ENCODE results near the gene FRAT1.
A peak's percentile ranks its signal among the peaks of the same experiment; 100 is the strongest.
"Not testable (repeated sequence)": the region's sequence is repeated elsewhere in the genome, so short reads cannot be mapped to it uniquely, and the experiment has no call there.

Gene FRAT1

DNA sequence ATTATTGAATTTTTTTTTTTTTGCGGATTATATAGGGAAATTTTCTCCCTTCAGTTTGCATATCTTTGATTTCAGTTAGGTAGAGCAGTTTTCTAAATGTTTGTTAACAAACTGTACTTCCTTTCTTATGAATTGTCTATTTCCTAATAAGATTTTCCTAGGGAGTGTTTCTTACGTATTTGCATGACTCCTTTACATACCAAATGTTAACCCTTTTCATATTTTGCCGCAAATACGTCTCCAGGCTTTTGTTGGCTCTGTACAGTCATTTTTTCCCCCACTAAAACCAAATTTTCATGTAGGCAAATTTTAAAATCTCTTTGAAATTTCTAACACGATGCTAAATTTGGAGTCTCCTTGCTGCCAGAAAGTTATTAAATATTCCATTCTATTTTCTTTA is 17.4 kb downstream of the FRAT1 start:
- peak; percentile 65 for DNase-seq

DNA sequence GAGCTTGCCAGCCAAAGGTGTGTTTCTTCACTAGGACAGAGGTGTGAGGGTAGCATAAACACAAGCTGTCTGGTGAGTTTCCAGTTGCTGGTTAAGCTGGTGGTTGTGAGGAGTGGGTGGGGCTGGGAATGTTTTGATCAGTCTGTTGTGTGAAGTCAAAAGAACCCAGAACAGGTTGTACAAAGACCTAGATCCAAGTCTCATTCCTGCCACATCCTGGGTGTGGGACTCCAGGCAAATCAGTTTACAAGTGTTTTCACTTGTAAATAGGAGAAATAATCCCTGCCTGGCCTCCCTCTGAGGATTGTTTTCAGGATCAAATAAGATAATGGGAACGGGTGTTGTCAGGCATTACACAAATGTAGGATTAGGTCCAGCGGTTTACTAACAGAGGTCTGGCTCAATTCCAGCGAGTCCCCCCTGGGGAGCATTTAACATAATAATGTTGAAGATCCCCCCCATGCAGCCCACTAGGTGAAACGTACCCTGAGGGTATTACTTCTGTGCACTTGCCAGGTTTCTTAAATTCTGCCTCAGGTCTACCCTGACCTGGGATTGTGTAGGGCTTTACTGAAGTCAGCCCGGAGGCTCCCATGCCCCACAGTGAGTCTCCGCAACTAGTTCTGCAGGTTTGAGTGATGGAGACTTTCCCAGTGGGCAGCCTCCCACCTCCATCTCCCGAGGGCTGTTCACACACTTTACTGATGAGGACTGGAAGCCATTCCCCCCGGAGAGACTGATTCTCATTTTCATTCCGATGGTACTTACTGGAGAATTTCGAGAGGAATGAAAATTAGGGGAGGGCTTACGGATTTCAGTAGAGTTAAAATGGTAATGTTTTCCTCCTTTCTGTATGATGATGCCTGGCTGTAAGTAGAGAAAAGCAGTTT is 18.1 kb downstream of the FRAT1 start:
- DNase-seq = peak; percentile 64

DNA sequence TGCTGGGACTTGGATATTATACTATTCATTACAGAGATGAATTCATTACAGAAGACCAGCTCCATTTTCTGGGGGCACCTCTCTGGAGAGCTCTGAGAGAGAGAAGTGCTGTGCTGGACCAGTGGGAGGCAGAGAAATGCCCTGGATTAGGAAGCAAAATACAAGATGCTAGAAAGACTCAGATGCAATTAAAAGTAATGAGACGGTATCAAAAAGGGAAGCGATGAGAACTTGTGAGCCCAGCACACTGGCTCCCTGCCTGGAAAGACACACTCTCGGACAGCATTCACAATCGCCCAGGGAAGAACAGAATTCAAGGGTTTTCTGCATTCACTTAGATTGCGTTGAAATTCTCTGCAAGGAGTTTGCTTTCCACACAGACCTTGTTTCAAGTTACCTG is 19.0 kb downstream of the FRAT1 start:
- no peak for DNase-seq

DNA sequence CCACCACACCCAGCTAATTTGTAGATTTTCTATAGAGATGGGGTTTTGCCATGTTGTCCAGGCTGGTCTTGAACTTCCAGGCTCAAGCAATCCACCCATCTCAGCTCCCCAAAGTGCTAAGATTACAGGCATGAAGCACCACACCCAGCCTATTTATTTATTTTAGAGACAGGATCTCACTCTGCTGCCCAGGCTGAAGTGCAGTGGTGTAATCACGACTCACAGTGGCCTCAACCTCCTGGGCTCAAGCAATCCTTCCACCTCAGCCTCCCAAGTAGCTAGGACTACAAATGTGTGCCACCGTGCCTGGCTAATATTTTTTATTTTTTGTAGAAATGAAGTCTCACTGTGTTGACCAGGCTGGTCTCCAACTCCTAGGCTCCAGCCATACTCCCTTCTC is 22.3 kb downstream of the FRAT1 start:
- DNase-seq = no peak

DNA sequence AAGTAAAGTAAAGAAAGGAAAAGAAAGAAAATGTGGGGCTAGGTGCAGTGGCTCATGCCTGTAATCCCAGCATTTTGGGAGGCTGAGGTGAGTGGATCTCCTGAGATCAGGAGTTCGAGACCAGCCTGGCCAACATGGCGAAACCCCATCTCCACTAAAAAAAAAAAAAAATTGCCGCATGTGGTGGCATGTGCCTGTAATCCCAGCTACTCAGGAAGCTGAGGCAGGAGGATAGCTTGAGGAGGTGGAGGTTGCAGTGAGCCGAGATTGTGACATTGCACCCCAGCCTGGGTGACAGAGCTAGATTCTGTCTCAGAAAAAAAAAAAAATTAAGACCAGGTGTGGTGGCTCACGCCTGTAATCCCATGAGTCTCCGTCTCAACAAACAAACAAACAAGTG is 24.6 kb downstream of the FRAT1 start:
- not testable (repeated sequence) for DNase-seq

DNA sequence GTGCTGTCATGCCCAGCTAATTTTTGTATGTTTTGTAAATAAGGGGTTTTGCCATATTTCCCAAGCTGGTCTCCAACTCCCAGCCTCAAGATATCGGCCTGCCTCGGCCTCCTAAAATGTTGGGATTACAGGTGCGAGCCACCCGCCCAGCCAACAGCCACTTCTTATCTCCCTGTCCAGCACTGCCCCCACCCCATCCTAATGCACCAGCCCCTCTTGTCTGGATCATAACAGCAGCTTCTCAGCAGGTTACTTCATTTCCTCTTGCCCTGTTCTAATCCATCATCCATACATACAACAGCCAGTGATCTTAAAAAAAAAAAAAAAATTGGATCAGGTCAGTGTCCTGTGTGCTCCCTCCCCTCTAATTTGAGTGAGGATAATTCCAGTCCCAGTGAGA is 28.2 kb downstream of the FRAT1 start:
- DNase-seq = no peak

DNA sequence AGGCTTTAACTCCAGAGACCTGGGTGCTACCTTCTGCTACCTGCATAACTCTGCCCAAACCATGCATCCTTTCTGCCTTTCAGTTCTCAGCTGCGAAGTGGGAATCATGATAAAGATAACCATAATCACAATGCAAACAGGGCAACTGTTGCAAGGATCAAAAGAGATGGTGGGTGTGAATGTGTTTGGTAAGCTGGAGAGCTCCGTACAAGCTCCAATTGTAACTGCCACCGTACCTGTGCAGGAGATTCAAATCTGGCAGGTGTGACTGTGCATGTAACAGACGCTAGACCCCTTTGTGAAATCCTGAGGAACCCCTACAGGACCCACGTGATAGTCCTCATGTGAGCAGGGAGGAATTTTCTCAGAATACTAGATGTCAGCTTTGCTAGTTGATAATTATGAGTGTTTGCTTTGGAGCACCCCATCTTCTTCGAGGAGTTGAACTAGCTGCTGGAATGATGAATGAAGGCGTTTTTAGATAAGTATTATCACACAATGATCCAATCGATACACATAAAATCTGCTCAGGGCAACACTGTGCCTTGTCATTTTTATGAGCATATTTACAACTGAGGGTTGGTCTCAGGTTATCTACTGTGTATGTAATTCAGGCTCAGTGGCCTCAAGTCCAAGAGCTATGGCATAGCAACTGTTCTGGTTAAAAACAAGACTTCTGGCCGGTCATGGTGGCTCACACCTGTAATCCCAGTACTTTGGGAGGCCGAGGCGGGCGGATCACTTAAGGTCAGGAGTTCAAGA is 30.9 kb downstream of the FRAT1 start:
- DNase-seq = no peak

DNA sequence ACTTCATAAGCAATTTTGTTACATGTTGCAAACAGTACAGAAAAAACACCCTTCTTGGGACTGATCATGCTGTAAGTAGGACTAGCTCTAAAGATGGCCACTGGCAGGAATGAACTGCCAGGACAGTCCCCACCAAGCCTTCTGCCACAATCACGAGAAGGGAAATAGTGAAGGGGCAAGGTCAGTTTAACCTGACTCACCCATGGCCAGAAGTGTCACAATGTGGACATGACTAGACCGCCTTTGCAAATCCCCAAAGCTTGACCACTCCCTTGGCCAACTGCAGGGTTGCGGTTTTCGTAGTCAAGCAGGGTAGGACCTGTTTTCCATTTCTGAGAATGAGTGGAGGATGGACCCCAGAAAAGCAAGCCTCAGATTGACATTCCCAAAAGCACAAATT is 34.9 kb downstream of the FRAT1 start:
- no peak for DNase-seq

DNA sequence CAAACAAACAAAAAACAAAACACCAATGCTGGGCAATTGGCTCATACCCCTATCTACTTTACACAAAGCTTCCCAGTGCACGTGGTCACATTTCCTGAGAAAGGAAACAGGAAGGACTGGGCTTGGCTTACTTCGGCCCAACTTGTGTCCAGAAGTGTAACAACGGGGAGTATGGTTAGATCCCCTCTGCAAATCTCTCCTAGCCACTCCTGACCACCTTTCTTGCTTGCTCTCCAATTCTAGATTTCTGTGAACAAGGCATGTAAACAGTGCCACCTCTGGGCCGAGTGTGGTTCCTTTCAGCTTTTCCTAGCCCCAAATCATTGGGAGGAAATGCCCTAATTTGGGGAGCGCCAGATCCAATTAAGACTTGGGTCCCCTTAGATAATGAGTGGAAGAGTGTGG is 36.5 kb downstream of the FRAT1 start:
- no peak for DNase-seq

DNA sequence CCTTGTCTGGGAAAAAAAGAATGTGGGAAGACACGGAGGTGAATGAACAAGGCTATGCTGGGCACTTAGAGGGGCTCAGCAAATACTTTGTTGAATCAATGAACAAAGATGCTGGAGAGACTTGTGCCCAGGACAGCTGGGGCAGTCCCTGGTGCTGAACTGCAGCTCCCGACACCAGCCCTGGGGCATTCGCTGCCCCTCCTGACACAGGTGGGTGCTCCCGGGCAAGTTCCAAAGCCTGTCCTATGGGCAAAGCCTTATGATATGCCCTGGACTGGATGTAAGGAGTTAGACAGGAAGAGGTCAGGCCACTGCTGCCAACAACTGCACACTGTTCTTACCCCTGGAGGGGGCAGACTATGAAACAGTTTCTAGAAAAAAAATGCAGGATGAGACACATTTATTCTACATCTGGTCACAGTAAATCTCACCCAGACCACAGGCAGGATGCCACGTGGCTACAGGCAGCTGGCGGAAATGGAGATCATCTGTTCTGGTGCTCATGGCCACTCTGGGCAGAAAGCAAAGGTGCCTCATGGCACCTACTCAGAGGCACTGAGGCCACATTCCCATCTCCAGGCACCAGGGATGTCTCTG is 37.3 kb downstream of the FRAT1 start:
- DNase-seq = no peak

DNA sequence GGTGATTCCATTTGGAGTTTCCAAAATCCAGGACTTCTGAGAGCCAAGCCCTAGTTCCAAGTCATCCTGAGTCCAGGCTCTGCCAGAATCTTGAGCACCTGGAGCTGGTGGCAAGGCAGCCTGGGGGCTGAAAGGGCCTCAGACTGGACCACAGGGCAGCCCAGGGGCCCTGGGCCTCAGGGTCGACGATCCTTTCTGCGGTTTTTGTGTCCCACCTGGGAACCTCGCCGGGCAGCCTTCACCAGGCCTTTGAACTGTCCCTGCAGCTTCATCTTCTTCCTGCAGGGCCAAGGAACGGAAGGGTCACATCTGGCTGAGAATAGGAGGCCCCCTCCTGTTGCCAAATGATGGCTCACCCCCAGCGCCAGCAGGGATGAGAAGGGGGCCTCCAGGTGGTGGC is 37.8 kb downstream of the FRAT1 start:
- DNase-seq = no peak

DNA sequence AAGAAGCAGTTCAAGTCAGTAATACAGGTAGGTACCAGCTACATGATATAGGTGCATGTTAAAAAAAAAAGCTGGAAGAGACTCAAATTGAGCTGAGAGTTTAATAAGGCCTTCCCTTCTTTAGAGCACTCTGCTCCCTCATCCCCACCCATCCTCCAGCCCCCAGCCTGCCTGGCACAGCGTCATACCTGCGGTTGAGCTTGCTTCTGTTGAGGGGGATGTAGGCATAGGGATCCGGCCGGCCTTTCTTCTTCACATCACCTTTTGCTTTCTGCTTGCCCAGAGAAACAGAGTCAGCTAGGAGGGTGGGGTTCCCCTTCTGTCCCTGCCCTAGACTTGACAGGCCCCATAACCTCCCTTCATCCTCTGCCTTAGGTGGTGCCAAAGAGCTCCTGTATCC is 39.3 kb downstream of the FRAT1 start:
- DNase-seq = no peak

DNA sequence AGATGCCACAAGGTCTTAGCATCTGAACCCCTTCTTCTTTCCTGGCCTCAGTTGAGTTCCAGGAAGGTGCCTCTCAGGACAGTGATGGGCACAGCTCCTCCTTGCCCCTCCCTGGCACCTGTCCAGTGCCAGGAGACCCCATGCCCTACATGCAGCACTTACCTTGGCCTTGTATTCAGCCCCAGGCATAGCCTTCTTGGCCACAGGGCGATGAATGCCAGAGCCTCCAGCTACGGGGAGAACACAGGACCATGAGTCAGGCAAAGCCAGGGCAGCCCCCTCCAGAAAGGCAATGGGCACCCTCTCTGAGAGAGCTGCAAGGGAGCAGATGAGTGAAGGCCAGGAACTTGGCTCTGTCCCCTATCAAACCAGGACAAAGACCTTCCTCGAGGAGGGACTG is 39.7 kb downstream of the FRAT1 start:
- no peak for DNase-seq

DNA sequence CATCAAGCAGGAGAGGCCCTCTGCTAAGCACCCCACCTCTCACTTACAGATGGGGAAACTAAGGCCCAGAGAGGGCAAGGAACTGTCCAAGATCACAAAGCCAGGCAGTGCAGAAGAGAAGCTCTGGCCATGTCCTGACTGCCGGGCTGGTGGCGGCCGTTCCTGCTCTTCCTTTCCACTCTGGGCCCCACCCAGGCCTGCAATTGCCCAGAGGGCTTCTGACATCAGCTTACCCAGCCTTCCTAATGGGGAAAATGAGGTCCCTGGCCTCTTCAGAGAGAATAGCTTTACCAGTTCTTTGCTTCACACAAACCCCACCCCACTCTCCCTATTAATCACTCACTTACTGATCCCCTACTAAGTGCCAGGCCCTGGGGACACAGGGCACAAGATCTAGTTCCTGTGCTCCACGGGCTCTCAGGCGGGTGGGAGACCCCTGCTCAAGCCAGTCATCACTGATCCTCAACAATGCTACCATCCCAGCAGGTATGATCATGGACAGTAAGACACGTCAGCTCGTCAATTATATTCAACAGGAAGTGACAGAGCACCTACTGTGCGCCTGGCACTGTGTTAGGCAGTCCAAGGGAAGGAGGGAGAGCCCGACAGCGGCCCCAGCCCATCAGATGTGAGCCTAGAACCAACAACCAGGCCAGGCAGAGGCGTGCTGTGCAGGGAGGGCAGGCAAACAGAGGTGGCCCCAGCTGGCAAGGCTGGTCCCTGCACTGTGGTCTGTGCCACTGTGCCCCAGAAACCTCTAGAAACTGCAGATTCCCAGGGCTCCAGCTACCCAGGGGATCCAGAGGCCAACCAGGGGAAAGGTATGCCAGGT is 41.9 kb downstream of the FRAT1 start:
- no peak for DNase-seq

DNA sequence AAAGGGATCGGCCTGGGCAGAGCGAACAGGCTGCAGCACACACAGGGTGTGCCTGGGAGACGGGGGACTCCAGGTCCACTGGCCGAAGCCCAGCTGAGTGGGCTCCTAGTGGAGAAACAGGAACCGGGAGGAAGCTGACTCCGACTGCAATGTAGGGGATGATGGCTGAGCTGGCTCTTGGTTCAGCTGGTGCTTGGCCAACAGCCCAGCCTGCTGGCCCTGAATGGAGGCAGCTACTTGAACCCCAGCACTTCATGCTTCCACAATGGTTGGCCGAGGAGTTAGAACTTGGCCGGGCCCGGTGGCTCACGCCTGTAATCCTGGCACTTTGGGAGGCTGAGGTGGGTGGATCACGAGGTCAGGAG is 42.4 kb downstream of the FRAT1 start:
- DNase-seq = no peak

DNA sequence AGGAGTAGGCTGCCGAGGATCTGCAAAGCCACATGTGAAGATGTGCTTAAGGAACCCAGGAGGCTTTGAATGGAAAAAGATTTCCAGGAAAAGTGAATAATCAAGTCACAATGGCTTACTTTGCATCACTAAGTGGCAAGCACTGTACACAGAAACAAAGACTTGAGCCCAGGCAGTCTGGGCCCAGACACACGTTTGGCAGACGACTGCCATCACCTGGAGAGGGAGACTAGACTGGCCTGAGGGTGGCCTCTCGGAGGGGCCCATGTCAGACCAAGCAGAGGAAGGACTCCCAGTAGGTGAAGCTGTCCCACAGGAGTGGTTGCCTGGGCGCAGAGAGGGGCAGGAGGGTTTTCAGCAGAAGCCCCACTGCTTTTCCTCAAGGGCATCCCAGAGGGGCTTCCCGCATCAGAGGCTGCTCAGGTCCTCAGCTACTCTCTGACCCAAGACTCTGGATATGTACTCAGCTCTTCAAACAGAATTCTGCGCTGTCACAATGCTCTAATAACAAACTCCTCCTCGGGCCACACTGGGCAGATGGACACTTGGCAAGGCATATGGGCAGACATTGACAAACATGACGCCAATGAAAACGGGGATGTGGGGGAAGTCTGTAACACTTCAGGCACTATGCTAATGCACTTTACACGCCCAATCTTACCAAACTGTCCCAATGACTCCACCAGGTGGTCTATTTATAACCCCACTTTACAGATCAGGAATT is 43.4 kb downstream of the FRAT1 start:
- no peak for DNase-seq

DNA sequence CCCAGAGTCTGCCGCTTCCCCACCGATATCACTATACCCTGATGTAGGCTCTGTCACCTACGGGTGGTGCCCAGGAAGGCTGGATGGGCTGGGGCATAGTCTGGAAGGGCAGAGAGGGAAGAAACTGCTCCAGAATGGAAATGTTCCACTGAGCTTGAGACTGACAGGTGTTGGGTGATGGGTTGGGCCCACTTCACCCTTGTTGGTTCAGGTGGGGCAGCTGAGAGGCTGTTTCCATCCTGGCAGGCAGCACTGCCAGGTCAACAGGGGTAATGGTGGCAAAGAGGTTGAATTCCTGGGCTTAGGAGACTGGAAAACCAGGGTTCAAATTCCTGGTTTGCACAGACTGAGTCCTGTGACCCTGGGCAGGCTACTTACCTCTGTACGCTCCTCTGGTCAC is 44.0 kb downstream of the FRAT1 start:
- DNase-seq = no peak

DNA sequence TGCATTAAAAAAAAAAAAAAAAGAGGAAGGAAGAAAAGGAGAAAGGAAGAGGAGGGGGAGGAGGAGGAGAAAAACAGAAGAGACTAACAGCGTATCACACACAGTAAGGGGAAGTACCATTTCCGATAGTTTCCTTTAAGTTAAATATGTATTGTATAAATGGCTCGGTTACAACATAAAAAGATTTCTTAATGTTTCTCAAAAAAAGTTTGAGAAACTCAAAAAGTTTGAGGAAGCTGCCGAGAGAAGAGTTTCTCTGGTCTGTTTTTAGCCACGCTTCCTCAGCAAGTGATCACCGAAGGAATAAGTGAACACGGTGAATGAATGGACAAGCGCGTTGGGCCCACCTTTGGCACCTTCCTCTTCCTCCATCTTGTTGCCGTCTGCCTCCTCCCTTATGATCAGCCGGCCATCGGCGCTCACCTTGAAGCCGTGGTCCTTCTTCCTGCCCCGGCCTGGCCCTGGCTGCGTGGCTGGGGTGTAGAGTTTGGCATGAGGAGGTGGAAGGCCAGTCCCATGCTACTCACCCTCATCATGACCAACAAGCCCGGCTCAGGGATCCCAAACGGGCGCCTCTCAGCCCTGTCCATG is 46.8 kb downstream of the FRAT1 start:
- no peak for DNase-seq

DNA sequence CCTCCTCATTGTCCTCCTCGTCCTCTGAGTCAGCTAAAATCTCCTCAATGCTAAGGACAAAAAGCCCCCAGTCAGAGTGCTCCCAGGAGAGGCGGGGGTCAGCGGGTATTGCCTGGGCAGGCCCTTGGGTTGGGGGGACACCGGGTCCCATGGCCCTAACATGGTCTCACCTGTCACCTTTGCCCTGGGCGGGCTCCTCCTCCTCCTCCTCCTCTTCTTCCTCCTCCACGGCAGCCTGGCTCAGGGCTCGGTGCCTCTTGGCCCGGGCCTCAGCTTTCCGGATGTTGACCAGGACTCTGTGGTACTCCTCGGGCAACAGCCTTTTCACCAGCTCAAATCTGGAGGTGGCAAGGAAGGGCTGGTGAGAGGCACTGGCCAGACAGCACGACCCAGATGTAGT is 47.5 kb downstream of the FRAT1 start:
- no peak for DNase-seq

DNA sequence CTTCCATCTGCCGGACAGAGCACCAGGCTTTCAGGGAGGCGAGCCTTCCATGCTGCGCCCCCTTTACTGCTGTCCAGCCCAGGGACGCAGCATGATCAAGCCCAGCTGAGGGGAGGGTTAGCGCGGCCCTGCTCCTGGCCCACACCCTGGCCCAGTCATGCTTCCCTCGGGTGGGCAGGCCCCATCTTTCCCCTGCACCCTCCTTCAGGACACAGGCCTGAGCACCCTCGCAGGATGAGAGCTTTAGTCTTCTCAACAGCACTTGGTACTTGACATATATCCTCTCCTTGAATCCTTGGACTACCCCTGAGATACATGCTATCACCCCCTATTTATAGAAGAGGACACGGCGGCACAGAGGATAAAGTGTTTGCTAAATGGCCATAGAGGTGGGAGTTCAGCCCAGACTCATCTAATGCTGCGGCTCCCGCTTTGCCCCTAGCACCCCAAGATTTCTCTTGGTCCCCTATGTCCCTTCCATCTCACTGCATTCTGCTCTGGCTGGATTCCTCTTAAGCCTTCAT is 48.1 kb downstream of the FRAT1 start:
- DNase-seq = no peak

Data from NCI-H1048 (cell line).